Activated CD4-positive, alpha-beta T cell treated with anti-CD3 and anti-CD28 coated beads, Interleukin-2, amount 50 U/mL, for 1 hour (primary cell): ENCODE results near the gene SMIM23.

Experiments used
- DNase-seq: peaks from one replicate; pipeline ENCODE4 v3.0.0-alpha.2; 2020

The SMIM23 gene

DNA sequence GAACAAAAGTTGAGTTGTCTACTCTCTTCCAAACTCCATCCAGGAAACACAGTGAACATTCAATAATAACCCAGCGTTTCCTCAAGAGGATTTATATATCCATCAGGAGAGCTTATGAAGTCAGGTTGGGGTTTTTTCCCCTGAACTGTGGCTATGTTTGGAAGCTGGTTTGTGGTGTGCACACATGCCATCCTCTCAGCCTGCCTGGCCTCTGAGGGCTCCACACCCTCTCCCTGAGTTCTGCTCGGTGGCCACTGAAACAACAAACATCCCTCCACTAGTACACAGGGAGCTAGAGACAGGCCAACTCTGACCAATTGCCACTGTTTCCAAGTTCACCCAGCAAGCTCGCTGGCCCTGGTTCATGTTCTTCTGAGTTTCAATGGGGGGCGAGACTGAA, 35.7 kb downstream of the SMIM23 start:
- no peak for DNase-seq

DNA sequence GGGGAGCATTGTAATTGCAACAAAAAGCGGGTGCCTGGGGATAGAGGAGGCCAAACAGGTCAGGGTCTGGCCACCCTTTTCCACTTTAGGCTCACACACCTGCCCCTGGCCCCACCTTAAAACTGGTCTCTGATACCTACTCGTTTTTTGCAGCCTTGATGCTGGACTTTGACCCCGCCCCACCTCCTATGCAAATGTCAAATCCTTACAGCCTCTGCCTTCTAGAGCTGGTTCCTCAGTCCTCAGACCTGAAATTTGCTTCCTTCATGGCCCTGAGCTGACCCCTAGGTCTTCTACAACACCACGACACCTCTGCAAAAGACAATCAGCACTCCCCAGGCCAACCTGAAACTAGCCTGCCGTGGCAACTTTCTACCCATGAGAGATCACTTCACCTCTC, 37.7 kb downstream of the SMIM23 start:
- no peak for DNase-seq

DNA sequence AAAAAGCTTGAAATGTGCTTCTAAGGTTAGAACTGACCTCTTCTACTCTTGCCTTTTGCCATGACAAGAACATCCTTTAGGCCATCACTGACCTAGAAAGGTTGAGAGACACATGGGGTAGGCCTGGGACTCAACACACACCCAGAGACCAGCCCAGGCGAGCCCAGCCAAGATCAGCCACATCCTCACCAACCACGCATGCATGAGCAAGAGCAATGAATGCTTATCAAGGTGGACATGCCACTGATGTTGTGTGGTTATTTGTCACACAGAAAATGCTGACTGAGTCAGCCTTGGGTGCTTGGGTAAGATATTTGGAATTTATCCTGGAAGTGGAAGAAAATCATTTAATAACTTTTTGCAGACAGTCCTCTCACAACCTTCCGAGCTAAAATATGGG, 39.4 kb downstream of the SMIM23 start:
- DNase-seq, result no peak

DNA sequence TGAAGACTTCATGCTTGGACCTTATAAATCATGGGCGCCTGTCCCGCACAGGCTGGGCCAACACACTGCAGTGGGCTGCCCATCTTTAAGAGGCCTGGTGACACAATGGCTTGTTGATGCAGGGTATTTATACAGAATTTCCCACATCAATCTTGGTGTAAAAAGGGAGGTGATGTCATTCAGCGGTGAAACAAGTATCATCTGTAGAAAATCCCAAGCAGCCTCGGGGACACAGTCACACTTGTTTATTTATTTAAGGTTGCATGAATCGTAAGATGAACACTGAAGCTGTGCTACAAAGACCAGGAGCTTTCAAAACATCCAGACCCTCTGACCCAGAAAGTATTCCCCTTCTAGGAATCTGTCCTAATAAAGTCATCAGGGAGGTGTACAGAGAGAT, 40.5 kb downstream of the SMIM23 start:
- DNase-seq, result no peak

DNA sequence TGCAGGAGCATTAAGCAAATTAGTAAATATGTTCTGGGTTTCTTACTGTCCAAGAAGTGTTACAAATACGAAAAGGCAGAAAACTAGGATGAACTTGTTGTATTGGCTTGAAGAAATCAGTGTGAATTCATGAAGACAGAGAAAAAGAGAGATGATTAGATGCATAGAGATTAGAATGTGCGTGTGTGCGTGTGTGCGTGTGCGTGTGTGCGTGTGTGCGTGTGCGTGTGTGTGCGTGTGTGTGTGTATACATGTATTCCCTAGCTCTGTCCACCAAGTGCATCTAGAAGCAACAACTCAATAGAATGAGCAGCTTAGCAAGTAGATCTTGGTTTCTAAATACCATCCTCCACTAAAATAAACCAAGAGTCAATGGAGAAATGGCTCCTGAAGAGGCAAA, 41.5 kb downstream of the SMIM23 start:
- DNase-seq, result no peak

DNA sequence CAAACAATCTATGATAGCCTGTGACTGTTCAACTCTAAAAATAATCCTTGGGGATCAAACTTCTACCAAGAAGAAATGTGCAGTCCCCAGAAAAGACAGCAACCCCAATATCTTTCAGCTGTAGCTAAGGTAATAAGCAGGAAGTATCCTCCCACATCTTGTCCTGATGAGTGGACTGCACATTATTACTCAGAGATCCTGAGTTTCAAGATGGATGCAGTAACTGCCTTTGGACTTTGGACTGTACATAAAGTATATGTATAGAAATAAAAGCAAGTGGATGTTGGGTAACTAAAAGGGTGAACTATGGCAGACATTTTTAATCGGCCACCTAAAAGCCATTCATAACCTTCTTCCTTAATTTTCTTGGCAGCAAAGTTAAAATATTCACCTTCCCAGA, 45.1 kb downstream of the SMIM23 start:
- no peak for DNase-seq

DNA sequence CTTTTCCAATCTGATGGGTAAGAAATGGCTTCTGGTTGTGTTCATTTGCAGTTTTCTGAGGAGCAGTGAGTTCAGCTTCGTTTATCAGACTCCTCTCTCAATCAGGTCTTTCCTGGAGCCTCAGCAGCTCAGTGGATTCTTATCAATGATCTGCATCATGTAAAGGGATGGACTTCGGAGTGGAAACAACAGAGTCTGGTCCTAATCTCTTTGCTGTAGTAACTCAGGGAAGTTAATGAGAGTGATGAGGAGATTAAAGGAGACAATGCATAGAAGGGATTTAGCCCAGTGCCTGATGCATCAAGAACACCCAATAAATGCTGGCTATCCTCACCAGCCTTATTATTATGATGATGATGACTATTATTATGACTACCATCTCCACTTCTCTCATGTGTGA, 47.2 kb downstream of the SMIM23 start:
- no peak for DNase-seq

DNA sequence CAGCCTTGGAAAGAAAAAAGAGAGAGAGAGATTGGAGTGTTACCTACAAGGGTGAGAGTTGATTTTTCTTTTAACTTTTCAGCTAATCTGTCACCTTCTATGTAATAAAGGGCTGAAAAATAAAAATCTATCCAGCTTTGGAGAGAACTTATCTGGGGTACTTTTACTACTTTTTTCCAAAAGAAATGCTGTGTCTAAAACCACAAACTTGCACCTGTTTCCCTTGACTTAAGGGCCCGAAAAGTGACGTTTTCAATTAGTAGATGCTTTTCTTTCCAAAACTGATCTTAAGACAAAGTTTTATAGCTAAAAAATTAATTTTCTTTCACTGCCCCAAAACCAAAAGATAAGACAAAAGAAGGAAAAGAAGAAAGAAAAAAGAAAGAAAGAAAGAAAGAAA, 48.8 kb downstream of the SMIM23 start:
- no peak for DNase-seq

DNA sequence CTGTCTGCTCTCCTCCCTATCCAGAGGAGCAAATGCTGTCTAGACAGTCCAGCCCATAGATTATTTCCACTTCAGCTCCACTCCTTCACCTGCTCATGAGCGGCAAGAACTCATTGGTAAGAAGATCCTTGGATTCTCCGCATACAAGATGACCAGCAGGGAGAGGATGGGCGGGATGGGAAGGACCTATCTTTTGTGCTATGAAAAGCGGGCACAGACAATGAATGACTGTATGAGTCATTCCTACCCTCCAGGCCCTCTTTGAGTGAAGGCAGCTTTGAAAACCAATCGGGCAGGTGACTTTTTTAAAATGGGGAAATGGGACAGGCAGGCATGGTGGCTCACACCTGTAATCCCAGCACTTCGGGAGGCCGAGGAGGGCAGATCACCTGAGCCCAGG, 49.4 kb downstream of the SMIM23 start:
- no peak for DNase-seq

DNA sequence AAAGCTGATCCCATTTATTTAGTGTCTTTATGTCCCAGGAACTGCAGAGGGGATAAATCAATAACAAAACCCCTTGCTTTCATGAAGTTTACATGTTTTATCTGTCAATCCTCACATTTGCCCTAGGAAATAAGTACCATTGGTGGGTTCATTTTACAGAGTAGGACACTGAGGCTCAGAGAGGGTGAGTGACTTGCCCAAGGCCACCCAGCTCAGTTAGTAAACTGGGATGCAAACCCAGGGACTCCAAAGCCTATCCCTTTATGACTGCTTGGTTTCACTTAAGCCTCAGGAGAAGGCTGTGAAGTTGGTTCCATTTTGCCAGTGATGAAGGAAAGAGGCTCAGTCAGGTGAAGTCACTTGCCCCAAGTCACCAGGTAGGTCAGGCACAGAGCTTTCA, 51.9 kb downstream of the SMIM23 start:
- DNase-seq, result no peak

DNA sequence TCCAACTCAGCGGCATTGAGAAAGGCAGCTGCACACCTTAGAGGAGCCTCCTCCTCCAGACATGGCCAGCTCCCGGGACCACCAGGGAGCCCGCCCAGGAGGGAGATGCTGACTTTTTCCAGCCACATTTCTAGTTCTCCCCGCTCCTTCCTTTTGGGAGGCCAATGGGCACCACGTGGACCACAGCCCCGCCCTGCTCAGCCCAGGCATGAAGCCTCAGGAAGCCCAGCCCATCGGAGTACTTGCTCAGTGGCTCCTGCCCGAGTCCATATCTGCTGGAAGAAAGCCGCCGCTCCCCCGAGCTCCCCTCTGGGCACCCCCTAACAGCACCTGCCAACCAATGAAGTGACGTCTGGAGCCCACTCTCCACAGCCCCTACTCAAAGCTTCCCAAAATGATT, 52.4 kb downstream of the SMIM23 start:
- DNase-seq, result no peak

DNA sequence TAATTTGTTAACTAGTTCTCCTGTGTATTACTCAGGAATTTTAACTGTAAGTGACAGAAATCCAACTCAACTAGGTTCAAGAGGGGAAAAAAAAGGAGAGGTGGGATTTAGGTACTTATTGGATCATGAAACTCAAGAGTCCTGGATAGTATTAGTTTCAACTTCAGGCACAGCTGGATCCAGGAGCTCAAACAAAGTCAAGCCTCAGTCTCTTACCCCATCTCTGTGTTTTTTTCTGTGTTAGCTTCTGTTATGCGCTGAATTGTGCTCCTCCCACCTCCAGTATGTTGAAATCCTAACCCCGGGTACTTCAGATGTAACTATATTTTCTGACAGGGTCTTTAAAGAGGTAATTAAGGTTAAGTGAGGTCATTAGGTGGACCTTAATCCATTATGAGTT, 53.5 kb downstream of the SMIM23 start:
- DNase-seq, result no peak

DNA sequence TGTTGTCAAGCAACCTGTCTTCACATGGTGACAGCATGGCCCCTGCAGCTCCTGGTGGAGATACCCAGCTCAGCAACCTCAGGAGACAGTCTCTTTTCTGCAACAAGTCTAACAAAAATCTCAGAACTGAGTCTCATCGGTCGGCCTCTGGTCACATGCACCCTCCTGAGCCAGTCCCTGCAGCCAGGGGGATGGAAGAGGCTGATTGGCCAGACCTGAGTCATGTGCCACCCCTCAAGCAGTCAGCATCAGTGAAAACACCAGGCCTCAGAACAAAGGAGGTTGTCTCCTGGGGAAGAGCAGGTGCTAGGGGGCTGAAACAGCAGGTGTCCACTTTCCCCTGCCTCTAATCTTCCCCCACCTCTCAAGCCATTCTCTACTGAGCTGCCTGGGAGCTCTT, 54.4 kb downstream of the SMIM23 start:
- no peak for DNase-seq
